ENCODE results near the gene FCN3. TPM values are rescaled to one million over a fixed set of nuclear protein-coding genes. Genes with fewer than 3 reads are reported as not detected.

FCN3 gene
- total RNA-seq, 1 donor from 2014 or later, result 13.2 TPM

DNA sequence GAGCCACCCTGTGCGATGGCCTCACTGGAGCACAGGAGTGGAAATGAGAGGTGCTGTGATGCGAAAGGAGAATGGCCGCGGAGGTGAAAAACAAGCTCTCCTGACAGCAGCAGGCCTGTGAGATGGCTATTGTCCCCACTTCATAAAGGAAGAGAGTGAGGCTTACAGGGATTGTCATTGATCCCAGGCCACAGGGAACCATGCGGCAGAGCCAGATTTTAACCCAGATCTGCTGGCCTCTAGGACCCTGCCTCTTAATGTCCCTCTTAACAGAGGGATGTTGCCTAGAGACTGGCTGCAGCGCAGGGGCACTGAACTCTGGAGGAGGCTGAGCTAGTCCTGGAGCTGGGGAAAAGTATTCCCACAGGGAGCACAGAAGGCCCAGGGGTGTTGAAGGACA, 35.9 kb downstream of the FCN3 start:
- Histone ChIP-seq H3K9me3 (no peaks in the 10 kb centered on the region), H3K4me3 (no peak overlapping the region), H3K36me3 (peaks cover 32 to 36% of the 10 kb centered on the region in 2 donors), H3K27ac (no peak overlapping the region), H3K4me1 (no peaks in the 10 kb centered on the region), H3K27me3 (no peaks in the 10 kb centered on the region)
- intact Hi-C loops (cut with DNase I), result no loop called here
- TF ChIP-seq, protein P1, sequence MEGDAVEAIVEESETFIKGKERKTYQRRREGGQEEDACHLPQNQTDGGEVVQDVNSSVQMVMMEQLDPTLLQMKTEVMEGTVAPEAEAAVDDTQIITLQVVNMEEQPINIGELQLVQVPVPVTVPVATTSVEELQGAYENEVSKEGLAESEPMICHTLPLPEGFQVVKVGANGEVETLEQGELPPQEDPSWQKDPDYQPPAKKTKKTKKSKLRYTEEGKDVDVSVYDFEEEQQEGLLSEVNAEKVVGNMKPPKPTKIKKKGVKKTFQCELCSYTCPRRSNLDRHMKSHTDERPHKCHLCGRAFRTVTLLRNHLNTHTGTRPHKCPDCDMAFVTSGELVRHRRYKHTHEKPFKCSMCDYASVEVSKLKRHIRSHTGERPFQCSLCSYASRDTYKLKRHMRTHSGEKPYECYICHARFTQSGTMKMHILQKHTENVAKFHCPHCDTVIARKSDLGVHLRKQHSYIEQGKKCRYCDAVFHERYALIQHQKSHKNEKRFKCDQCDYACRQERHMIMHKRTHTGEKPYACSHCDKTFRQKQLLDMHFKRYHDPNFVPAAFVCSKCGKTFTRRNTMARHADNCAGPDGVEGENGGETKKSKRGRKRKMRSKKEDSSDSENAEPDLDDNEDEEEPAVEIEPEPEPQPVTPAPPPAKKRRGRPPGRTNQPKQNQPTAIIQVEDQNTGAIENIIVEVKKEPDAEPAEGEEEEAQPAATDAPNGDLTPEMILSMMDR (IDR thresholded peaks at IDR 0.05), result no peak
- DNase-seq (ENCODE audit: low spot score in 2 of 2), result no peak

DNA sequence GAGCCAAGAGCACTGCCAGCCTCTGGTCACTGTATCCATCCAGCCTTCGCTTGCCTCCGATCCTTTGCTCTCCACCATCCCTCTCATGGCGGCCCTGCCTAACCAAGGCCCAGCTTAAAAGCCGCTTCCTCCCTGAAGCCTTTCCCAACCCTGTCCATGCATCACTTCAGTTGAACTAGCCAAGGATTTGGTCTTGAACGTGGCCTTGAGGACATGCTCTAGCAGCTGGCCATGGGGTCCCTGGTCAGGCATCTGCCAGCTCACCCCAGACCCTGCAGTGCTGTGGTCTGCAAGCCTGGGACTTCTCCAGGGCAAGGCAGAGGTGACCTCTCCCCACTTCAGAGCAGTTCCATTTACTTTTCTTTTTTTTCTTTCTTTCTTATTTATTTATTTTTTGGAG, 37.9 kb downstream of the FCN3 start:
- H3K4me1 ChIP-seq, result no peaks in the 10 kb centered on the region
- H3K27me3 ChIP-seq, result no peaks in the 10 kb centered on the region
- H3K27ac ChIP-seq, result no peak overlapping the region
- intact Hi-C loops (cut with DNase I), result no loop called here
- TF ChIP-seq, protein P1 (IDR thresholded peaks at IDR 0.05), result no peak
- H3K36me3 ChIP-seq, result peaks cover 42 to 56% of the 10 kb centered on the region in 2 donors
- no peak for DNase-seq (ENCODE audit: low spot score in 2 of 2)
- H3K4me3 ChIP-seq, result no peak overlapping the region
- no peaks in the 10 kb centered on the region for H3K9me3 ChIP-seq

DNA sequence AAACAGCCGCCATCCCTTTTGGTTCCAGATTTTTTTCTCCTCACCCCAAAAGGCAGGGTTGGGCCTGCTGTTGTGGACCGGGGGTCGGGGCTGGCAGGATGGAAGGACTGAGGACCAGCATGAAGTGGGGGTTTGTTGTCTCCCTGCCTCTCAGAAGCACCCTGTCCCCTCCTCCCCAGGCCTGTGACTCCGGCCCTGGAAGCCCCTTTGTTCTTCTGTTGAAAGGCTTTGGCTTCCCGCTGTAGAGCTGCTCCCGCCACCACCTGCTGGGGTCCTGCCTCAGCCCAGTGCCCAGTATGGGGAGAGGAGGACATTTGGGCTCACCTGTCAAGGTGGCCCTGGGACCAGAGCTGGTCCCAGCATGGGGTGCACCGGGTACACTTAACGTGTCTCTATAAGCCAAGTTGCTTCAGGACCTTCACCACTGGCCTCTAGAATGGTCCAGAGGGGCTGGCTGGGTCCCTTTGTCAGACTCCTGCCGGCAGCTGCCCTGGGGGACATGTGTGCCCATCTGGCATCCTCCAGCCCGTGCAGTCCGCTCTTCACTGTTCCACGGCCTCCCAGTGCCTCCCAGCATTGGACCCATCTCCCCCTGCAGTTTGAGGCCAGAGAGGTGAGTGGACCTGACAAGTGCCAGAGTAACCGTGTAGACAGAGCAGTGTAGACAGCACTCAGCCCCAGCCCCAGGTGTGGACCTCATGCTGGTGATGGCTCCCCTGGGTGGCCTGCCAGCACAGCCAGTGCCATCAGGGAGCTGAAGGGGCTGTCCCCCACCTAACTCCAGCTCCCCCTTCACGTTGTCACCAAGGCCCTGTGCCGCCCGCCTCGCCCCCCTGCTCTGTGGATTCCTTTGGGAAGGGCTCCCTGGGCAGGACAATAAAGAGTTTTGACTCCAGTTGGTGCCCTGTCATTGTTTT, 38.9 kb downstream of the FCN3 start:
- intact Hi-C loops (cut with DNase I), result no loop called here
- peaks cover 46 to 65% of the 10 kb centered on the region in 2 donors for H3K36me3 ChIP-seq
- no peaks in the 10 kb centered on the region for H3K9me3 ChIP-seq
- no peak overlapping the region for H3K27ac ChIP-seq
- no peaks in the 10 kb centered on the region for H3K27me3 ChIP-seq
- TF ChIP-seq, protein P1 (IDR thresholded peaks at IDR 0.05), result no peak
- no peak for DNase-seq (ENCODE audit: low spot score in 2 of 2)
- H3K4me1 ChIP-seq, result no peaks in the 10 kb centered on the region
- no peak overlapping the region for H3K4me3 ChIP-seq

DNA sequence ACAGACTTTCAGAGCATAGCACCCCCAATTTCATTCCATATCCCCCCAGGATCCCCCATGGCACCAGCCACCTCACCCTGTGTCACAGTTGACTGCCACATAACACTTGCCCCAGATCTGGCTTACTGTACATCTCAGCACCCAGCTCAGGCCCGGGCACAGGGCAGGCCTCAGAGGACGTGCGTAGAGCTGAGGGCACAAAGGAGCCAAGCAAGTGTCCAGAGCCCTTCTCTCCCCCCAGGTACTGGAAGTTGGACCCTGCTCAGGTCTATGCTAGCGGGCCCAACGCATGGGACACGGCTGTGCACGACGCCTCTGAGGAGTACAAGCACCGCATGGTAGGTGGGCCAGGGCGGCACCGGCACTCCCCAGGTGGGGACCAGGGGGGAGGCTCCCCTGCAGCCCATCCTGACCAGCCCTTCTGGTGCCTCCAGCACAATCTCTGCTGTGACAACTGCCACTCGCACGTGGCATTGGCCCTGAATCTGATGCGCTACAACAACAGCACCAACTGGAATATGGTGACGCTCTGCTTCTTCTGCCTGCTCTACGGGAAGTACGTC, 40.8 kb downstream of the FCN3 start:
- TF ChIP-seq, protein P1 (IDR thresholded peaks at IDR 0.05), result no peak
- Histone ChIP-seq H3K36me3 (peaks cover 50 to 68% of the 10 kb centered on the region in 2 donors), H3K9me3 (no peaks in the 10 kb centered on the region), H3K27me3 (no peaks in the 10 kb centered on the region), H3K27ac (no peak overlapping the region), H3K4me3 (no peak overlapping the region), H3K4me1 (no peaks in the 10 kb centered on the region)
- intact Hi-C loops (cut with DNase I), result no loop called here
- no peak for DNase-seq (ENCODE audit: low spot score in 2 of 2)

DNA sequence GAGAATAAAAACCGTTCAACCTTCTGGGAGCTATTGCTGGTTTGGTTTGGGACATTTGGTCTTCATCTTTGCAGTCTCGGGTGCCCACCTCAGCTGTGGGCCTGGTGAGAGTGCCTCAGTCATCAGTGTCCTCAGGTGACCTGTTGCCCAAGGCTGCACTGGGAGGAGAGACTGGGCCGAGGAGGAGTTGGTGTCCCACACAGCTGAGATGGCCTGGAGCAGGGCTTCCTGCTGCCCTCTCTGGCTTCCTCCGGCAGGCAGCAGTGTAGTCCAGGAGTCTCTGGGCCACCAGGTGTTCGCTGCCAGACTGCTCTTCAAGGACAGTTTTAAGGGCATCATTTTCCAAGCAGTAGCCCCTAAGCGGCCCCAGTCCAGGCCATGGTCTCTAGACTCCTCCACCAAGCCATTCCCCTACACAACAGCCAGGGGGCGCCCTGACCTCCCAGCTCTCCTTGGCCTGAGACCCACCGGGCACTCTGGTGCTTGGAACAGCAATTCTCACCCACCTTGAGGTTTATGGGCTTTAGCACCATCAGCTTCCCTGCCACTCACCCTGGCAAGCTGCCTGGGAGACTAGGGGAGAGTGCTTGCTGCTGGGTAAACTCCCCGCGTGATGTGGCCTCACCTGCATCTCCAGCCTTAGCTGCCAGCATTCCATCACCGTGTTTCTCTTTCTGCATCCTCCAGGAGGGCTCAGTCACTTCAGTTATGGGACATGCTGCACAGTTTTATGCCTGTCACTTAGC, 41.9 kb downstream of the FCN3 start:
- intact Hi-C loops (cut with DNase I), result no loop called here
- TF ChIP-seq, protein P1 (IDR thresholded peaks at IDR 0.05), result peak; percentile 76 to 85 (median 84)
- H3K27me3 ChIP-seq, result no peaks in the 10 kb centered on the region
- H3K4me3 ChIP-seq, result no peak overlapping the region
- DNase-seq (ENCODE audit: low spot score in 2 of 2), result no peak
- H3K9me3 ChIP-seq, result no peaks in the 10 kb centered on the region
- H3K27ac ChIP-seq, result no peak overlapping the region
- H3K36me3 ChIP-seq, result peaks cover 50 to 67% of the 10 kb centered on the region in 2 donors
- no peaks in the 10 kb centered on the region for H3K4me1 ChIP-seq
